GM10847 (cell line): ENCODE measurements around the gene PRICKLE2.

Experiments
- POLR2A ChIP-seq: IDR thresholded peaks from 2 replicates; pipeline ENCODE4 v1.6.1; 2011; ENCODE audit not compliant: insufficient read length; ENCODE audit errors: extremely low read depth

PRICKLE2 gene

GRCh38 chr3:64081235-64081630 is 144.0 kb downstream of the PRICKLE2 start:
- TF ChIP-seq POLR2A = no peak

GRCh38 chr3:64080616-64081234 is 144.5 kb downstream of the PRICKLE2 start:
- no peak for TF ChIP-seq POLR2A

- TF ChIP-seq POLR2A = no peak
These were observed 145.7 kb downstream of the PRICKLE2 start for GRCh38 chr3:64079369-64080150.

GRCh38 chr3:64078966-64079365 is 146.3 kb downstream of the PRICKLE2 start:
- TF ChIP-seq POLR2A = no peak

GRCh38 chr3:64074895-64075679 is 150.2 kb downstream of the PRICKLE2 start:
- no peak for TF ChIP-seq POLR2A

GRCh38 chr3:64074060-64074459 is 151.2 kb downstream of the PRICKLE2 start:
- TF ChIP-seq POLR2A = no peak

GRCh38 chr3:64073158-64073761 is 152.0 kb downstream of the PRICKLE2 start:
- no peak for TF ChIP-seq POLR2A

- TF ChIP-seq POLR2A = no peak
These were observed 153.1 kb downstream of the PRICKLE2 start for GRCh38 chr3:64072126-64072525.

GRCh38 chr3:64070704-64071103 is 154.6 kb downstream of the PRICKLE2 start:
- TF ChIP-seq POLR2A = no peak

GRCh38 chr3:64067506-64068346 is 157.5 kb downstream of the PRICKLE2 start:
- TF ChIP-seq POLR2A = no peak

GRCh38 chr3:64064804-64065203 is 160.5 kb downstream of the PRICKLE2 start:
- TF ChIP-seq POLR2A = no peak

GRCh38 chr3:64063983-64064438 is 161.3 kb downstream of the PRICKLE2 start:
- no peak for TF ChIP-seq POLR2A

GRCh38 chr3:64063207-64063982 is 161.9 kb downstream of the PRICKLE2 start:
- no peak for TF ChIP-seq POLR2A

- no peak for TF ChIP-seq POLR2A
These were observed 163.6 kb downstream of the PRICKLE2 start for GRCh38 chr3:64061628-64062027.
